H1 (cell line): ENCODE measurements around the gene TMSB4Y. TPM values are rescaled to one million over a fixed set of nuclear protein-coding genes. Genes with fewer than 3 reads are reported as not detected.

ENCODE experiments used
- CTCF ChIA-PET: fragments of 300-600 bp; sonication (Branson Sonifier 250); formaldehyde crosslinking; loops from one replicate; lab custom pipeline; 2021; ENCODE audit not compliant: partially characterized antibody; lab: Charles Lee
- POLR2A ChIA-PET: fragments of 300-600 bp; sonication (Branson Sonifier 250); formaldehyde crosslinking; loops from one replicate; lab custom pipeline; 2021; ENCODE audit warnings: inconsistent platforms; ENCODE audit not compliant: partially characterized antibody; lab: Charles Lee
- DNase-seq, 2 experiments: peaks; one replicate each; pipeline versions ENCODE4 v3.0.0 to v3.0.0-alpha.2; 2010 to 2022; ENCODE audit warnings: low spot score in 2 of 2, low read depth in 1 of 2, mixed read lengths in 1 of 2
- FAIRE-seq: peaks from 2 replicates; lab custom pipeline; 2011; peaks lifted over from hg19 to GRCh38; lab: Jason Lieb, UNC
- H2AFZ ChIP-seq: 2 replicates; pipeline ENCODE4 v1.8.1; 2012; ENCODE audit warnings: low read length, inconsistent platforms
- H2AK5ac ChIP-seq: 2 replicates; pipeline ENCODE4 v1.6.1; 2013; ENCODE audit warnings: low read depth, low read length
- H2BK120ac ChIP-seq: replicated peaks from 2 replicates; pipeline ENCODE3; 2013; ENCODE audit warnings: low read depth, low read length, inconsistent platforms
- H2BK12ac ChIP-seq: 2 replicates; pipeline ENCODE4 v1.6.1; 2013; ENCODE audit warnings: low read depth, low read length
- H2BK15ac ChIP-seq: 2 replicates; pipeline ENCODE4 v1.6.1; 2013; ENCODE audit warnings: low read length
- H2BK20ac ChIP-seq: 2 replicates; pipeline ENCODE4 v1.6.1; 2013; ENCODE audit warnings: low read length
- H2BK5ac ChIP-seq: 2 replicates; pipeline ENCODE4 v1.6.1; 2013; ENCODE audit warnings: low read depth, low read length
- H3K14ac ChIP-seq: 2 replicates; pipeline ENCODE4 v1.6.1; 2013; ENCODE audit warnings: inconsistent platforms; ENCODE audit not compliant: insufficient read length
- H3K18ac ChIP-seq: 2 replicates; pipeline ENCODE4 v1.6.1; 2013; ENCODE audit warnings: low read length; ENCODE audit errors: extremely low read depth
- H3K23ac ChIP-seq: 2 replicates; pipeline ENCODE4 v1.6.1; 2013; ENCODE audit warnings: inconsistent platforms; ENCODE audit not compliant: insufficient read length
- H3K23me2 ChIP-seq: 2 replicates; pipeline ENCODE4 v1.6.1; 2013; ENCODE audit warnings: low read depth, low read length
- H3K27ac ChIP-seq: 2 replicates; pipeline ENCODE4 v1.6.1; 2011; ENCODE audit warnings: low read depth, low read length, inconsistent platforms
- H3K27me3 ChIP-seq, 4 experiments: replicated peaks in 1 of 4; 1 replicate in 1 of 4; 2 replicates in 3 of 4; pipeline versions ENCODE4 v1.6.1 to v1.8.1; 2011 to 2013; ENCODE audit warnings: low read length in 3 of 4, mild to moderate bottlenecking in 3 of 4, inconsistent platforms in 2 of 4, mixed read lengths in 2 of 4, moderate library complexity in 1 of 4; ENCODE audit not compliant: control insufficient read depth in 3 of 4, insufficient read depth in 3 of 4; ENCODE audit errors: extremely low read depth in 1 of 4
- H3K36me3 ChIP-seq, 4 experiments: 2 replicates each; pipeline versions ENCODE4 v1.6.1 to v1.8.1; 2011 to 2013; ENCODE audit warnings: mild to moderate bottlenecking in 4 of 4, low read length in 3 of 4, moderate library complexity in 2 of 4, control low read depth in 1 of 4, inconsistent platforms in 1 of 4; ENCODE audit not compliant: insufficient read depth in 4 of 4, control insufficient read depth in 2 of 4
- H3K4ac ChIP-seq: replicated peaks from 2 replicates; pipeline ENCODE3; 2013; ENCODE audit warnings: low read length, low read depth, mixed read lengths, inconsistent platforms; ENCODE audit not compliant: insufficient read length
- H3K4me1 ChIP-seq, 4 experiments: replicated peaks in 1 of 4; 1 replicate in 1 of 4; 2 replicates in 3 of 4; pipeline versions ENCODE4 v1.6.1 to v1.8.1; 2011 to 2013; ENCODE audit warnings: low read length in 3 of 4, inconsistent platforms in 2 of 4, mixed read lengths in 1 of 4; ENCODE audit not compliant: insufficient read depth in 4 of 4, control insufficient read depth in 3 of 4
- H3K4me2 ChIP-seq, 2 experiments: 2 replicates each; pipeline versions ENCODE4 v1.6.1 to v1.8.1; 2011 to 2013; ENCODE audit warnings: low read depth in 2 of 2, low read length in 2 of 2, control low read depth in 1 of 2, inconsistent platforms in 1 of 2, mild to moderate bottlenecking in 1 of 2; ENCODE audit not compliant: insufficient read depth in 1 of 2
- H3K4me3 ChIP-seq, 4 experiments: fragments of 200-600, 300-600 bp in 1 of 4; sonication (generic), shearing (Covaris generic), sonication (Bioruptor Twin) in 1 of 4; 2 replicates each; pipeline versions ENCODE4 v1.5.1 to v1.8.1; 2011 to 2016; ENCODE audit warnings: low read length in 4 of 4, low read depth in 3 of 4, control low read depth in 2 of 4, inconsistent platforms in 2 of 4, mild to moderate bottlenecking in 2 of 4, mixed read lengths in 1 of 4, moderate library complexity in 1 of 4; ENCODE audit not compliant: insufficient read depth in 2 of 4; ENCODE audit errors: extremely low read depth in 1 of 4
- H3K56ac ChIP-seq: replicated peaks from 2 replicates; pipeline ENCODE3; 2013; ENCODE audit warnings: low read depth, mild to moderate bottlenecking, mixed read lengths, low read length, inconsistent platforms; ENCODE audit not compliant: insufficient read length
- H3K79me1 ChIP-seq: 2 replicates; pipeline ENCODE4 v1.6.1; 2013; ENCODE audit warnings: low read depth, low read length, control low read depth
- H3K79me2 ChIP-seq, 2 experiments: 2 replicates each; pipeline versions ENCODE4 v1.6.1 to v1.8.1; 2012 to 2013; ENCODE audit warnings: low read length in 2 of 2, mild to moderate bottlenecking in 2 of 2, inconsistent platforms in 1 of 2; ENCODE audit not compliant: insufficient read depth in 2 of 2, control insufficient read depth in 1 of 2
- H3K9ac ChIP-seq, 4 experiments: replicated peaks in 1 of 4; 1 replicate in 1 of 4; 2 replicates in 3 of 4; pipeline versions ENCODE4 v1.6.1 to v1.8.1; 2011 to 2013; ENCODE audit warnings: low read depth in 3 of 4, low read length in 3 of 4, control low read depth in 2 of 4, mild to moderate bottlenecking in 2 of 4, moderate library complexity in 2 of 4, inconsistent platforms in 1 of 4; ENCODE audit errors: extremely low read depth in 1 of 4
- H3K9me3 ChIP-seq, 2 experiments: 2 replicates each; pipeline versions ENCODE4 v1.6.1 to v1.8.1; 2012 to 2013; ENCODE audit warnings: mild to moderate bottlenecking in 2 of 2, moderate library complexity in 2 of 2, control low read depth in 1 of 2, inconsistent platforms in 1 of 2, low read depth in 1 of 2, low read length in 1 of 2, mixed read lengths in 1 of 2; ENCODE audit not compliant: insufficient read depth in 2 of 2
- H4K20me1 ChIP-seq, 2 experiments: replicated peaks in 1 of 2; 2 replicates each; pipeline versions ENCODE3 to v1.8.1; 2011 to 2013; ENCODE audit warnings: inconsistent platforms in 2 of 2, low read length in 2 of 2, mild to moderate bottlenecking in 1 of 2; ENCODE audit not compliant: insufficient read depth in 2 of 2, control insufficient read depth in 1 of 2
- H4K5ac ChIP-seq: 2 replicates; pipeline ENCODE4 v1.6.1; 2013; ENCODE audit warnings: low read length, low read depth, mixed read lengths, inconsistent platforms; ENCODE audit not compliant: insufficient read length
- H4K8ac ChIP-seq: 2 replicates; pipeline ENCODE4 v1.8.0; 2013; ENCODE audit warnings: mild to moderate bottlenecking, moderate library complexity, low read length, inconsistent platforms; ENCODE audit not compliant: insufficient read depth; ENCODE audit errors: extremely low read depth
- H4K91ac ChIP-seq: replicated peaks from 2 replicates; pipeline ENCODE3; 2013; ENCODE audit warnings: low read length, mixed read lengths, inconsistent platforms; ENCODE audit not compliant: insufficient read length
- BRCA1 ChIP-seq: IDR thresholded peaks from 2 replicates; pipeline ENCODE4 v1.6.1; 2012; ENCODE audit warnings: low read depth, low read length, improper control_type of control experiment
- CBX8 ChIP-seq: fragments of 300-800, 300-1000 bp; sonication (generic); IDR thresholded peaks from 2 replicates; pipeline ENCODE4 v1.7.1; 2016; ENCODE audit warnings: low read depth, low read length, borderline replicate concordance
- CTBP2 ChIP-seq: IDR thresholded peaks from 2 replicates; pipeline ENCODE4 v1.7.0; 2011; ENCODE audit warnings: borderline replicate concordance, mild to moderate bottlenecking, moderate library complexity, mixed read lengths, low read length; ENCODE audit not compliant: insufficient read depth, insufficient read length
- POLR2A ChIP-seq, 2 experiments: IDR thresholded peaks; 1 replicate in 1 of 2; 2 replicates in 1 of 2; pipeline ENCODE4 v1.6.1; 2011; ENCODE audit warnings: low read depth in 2 of 2, low read length in 2 of 2, mild to moderate bottlenecking in 2 of 2; ENCODE audit errors: control extremely low read depth in 1 of 2
- SIX5 ChIP-seq: IDR thresholded peaks from 2 replicates; pipeline ENCODE4 v1.6.1; 2011; ENCODE audit warnings: mild to moderate bottlenecking, low read depth, low read length
- TBP ChIP-seq: IDR thresholded peaks from 2 replicates; pipeline ENCODE4 v1.6.1; 2011; ENCODE audit warnings: low read depth, low read length, improper control_type of control experiment
- YY1 ChIP-seq: IDR thresholded peaks from 2 replicates; pipeline ENCODE4 v1.6.1; 2011; ENCODE audit warnings: low read depth, mild to moderate bottlenecking, low read length
- WGBS, 2 experiments: shearing (Covaris generic) in 1 of 2; methylation state at CpG; one replicate each; pipeline versions ENCODE4 v1.1.6 to v1.1.7; 2013 to 2015; ENCODE audit warnings: low lambda C conversion rate in 2 of 2, mixed read lengths in 2 of 2, inconsistent platforms in 1 of 2, low coverage in 1 of 2, missing lambda C conversion rate in 1 of 2; ENCODE audit not compliant: insufficient replicate concordance in 2 of 2, insufficient coverage in 1 of 2, insufficient read length in 1 of 2; ENCODE audit errors: extremely low coverage in 1 of 2, missing lambda C conversion rate in 1 of 2; 5-methylcytosine and 5-hydroxymethylcytosine counted together
- polyA plus RNA-seq, 7 experiments: library from polyadenylated mRNA; depleted of rRNA in 3 of 7; stranded (reverse) in 5 of 7; unstranded in 2 of 7; fragments of >200 nt in 5 of 7; fragments of 200-250 nt in 2 of 7; gene quantifications; 1 replicate in 5 of 7; 2 replicates in 1 of 7; 4 replicates in 1 of 7; pipeline versions ENCODE4 v1.2.1 to v1.2.3, GENCODE V29; 2011 to 2013; ENCODE audit warnings: missing spikeins in 2 of 7, mixed read lengths in 2 of 7
- total RNA-seq: library from RNA; stranded (reverse); fragmentation: NEBNext Ultra II Directional; extraction: Animal tissue kit (Norgen Biotek cat#: 25700); gene quantifications from 2 replicates; pipeline ENCODE4 v1.2.1, GENCODE V29; 2021
- TF ChIP-seq, protein P1 (sequence below), 3 experiments: IDR thresholded peaks; 1 replicate in 2 of 3; 2 replicates in 1 of 3; pipeline versions ENCODE4 v1.5.1 to v1.6.1; 2011; ENCODE audit warnings: low read length in 3 of 3, mild to moderate bottlenecking in 3 of 3, inconsistent platforms in 2 of 3, low read depth in 1 of 3, moderate library complexity in 1 of 3; ENCODE audit not compliant: insufficient read depth in 1 of 3; ENCODE audit errors: control extremely low read depth in 1 of 3

TMSB4Y gene
- total and polyA plus RNA-seq, 2 of the 8 experiments (the other 6 are each of a cell fraction or from before 2014, with no cell fraction given), result 2.0 to 2.6 TPM

DNA sequence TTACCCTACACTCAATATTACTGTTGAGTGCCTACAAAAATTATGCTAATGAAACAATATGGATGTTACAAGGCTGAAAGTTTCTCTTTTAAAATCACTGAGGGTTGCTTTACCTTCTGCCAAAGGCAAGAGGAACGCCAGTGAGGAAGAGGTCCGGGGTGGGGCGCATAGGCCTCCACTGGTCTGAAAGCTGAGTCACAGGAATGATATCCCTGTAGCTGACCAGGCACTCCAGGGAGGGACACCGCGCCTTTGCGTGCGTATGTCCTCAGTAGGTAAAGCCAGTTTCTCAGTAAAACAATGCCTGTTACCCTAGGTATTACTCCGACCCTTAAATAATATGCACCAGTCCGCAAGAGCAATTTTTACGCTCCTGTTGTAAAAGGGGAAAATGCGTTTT, 1.4 kb upstream of the TMSB4Y start:
- Histone ChIP-seq H3K23me2 (peaks cover 1% of the 10 kb centered on the region; the same call in 1 of the 2 replicates), H3K4me1 (peaks cover 0 to 9% (median 2%) of the 10 kb centered on the region in 4 experiments; a peak in 3 of 7 replicates), H2AK5ac (no peak overlapping the region), H3K4me3 (peak overlapping the region in 2 of 4 experiments; percentile 31 to 43; a peak in 2 of 8 replicates), H3K4ac (no peak overlapping the region), H3K14ac (no peak overlapping the region), H3K79me2 (peaks cover 0 to 23% of the 10 kb centered on the region in 2 experiments; a peak in 2 of 4 replicates), H3K27me3 (no peaks in the 10 kb centered on the region), H2BK12ac (0 out of 2 replicates have a peak overlapping the region, but pooled peaks have one; percentile 17), H3K4me2 (peak overlapping the region; percentile 28 to 88; a peak in 3 of 4 replicates), H3K23ac (no peak overlapping the region), H2BK120ac (no peak overlapping the region), H4K5ac (no peak overlapping the region), H3K18ac (peak overlapping the region; percentile 51; the same call in 1 of the 2 replicates), H4K91ac (no peak overlapping the region), H2BK5ac (peak overlapping the region; percentile 75), H2BK20ac (no peak overlapping the region), H3K27ac (no peak overlapping the region), H4K20me1 (no peaks in the 10 kb centered on the region), H3K79me1 (no peaks in the 10 kb centered on the region), H3K9me3 (0 out of 4 replicates have a peak, but pooled peaks cover 0 to 2% of the 10 kb centered on the region in 2 experiments), H2AFZ (no peak overlapping the region), H3K36me3 (no peaks in the 10 kb centered on the region), H3K56ac (no peak overlapping the region), H3K9ac (no peak overlapping the region; a peak in 1 of 7 replicates), H4K8ac (no peak overlapping the region), H2BK15ac (no peak overlapping the region)
- CTCF ChIA-PET, result no interaction called here
- POLR2A ChIA-PET, result interaction anchor here (0.9 to 2.7 kb wide), 6 partner anchors 18 to 345 kb away, joined by 3 to 11 read pairs (median 4); partner anchors contain the start of gene UTY
- WGBS, 2 experiments, result 87% methylated on average over 10 of the region's 11 CpGs; no CpG with 5 or more reads in 1 of the 2 experiments
- TF ChIP-seq TBP (no peak), POLR2A (IDR thresholded peaks at IDR 0.05; ENCODE audit: control extremely low read depth in 1 of 2, low read depth in 2 of 2, low read length in 2 of 2) (0 out of 3 replicates have a peak, but pooled peaks of 1 of the 2 experiments have one; percentile 7), YY1 (no peak), CBX8 (no peak), BRCA1 (no peak), CTBP2 (no peak), SIX5 (no peak)
- TF ChIP-seq, protein P1, sequence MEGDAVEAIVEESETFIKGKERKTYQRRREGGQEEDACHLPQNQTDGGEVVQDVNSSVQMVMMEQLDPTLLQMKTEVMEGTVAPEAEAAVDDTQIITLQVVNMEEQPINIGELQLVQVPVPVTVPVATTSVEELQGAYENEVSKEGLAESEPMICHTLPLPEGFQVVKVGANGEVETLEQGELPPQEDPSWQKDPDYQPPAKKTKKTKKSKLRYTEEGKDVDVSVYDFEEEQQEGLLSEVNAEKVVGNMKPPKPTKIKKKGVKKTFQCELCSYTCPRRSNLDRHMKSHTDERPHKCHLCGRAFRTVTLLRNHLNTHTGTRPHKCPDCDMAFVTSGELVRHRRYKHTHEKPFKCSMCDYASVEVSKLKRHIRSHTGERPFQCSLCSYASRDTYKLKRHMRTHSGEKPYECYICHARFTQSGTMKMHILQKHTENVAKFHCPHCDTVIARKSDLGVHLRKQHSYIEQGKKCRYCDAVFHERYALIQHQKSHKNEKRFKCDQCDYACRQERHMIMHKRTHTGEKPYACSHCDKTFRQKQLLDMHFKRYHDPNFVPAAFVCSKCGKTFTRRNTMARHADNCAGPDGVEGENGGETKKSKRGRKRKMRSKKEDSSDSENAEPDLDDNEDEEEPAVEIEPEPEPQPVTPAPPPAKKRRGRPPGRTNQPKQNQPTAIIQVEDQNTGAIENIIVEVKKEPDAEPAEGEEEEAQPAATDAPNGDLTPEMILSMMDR (IDR thresholded peaks at IDR 0.05; ENCODE audit: control extremely low read depth in 1 of 3, insufficient read depth in 1 of 3, low read depth in 1 of 3, low read length in 3 of 3), result no peak
- DNase-seq (no peak), FAIRE-seq (no peak)
